Measurements from ENCODE around the gene MYLK.

MYLK gene

DNA sequence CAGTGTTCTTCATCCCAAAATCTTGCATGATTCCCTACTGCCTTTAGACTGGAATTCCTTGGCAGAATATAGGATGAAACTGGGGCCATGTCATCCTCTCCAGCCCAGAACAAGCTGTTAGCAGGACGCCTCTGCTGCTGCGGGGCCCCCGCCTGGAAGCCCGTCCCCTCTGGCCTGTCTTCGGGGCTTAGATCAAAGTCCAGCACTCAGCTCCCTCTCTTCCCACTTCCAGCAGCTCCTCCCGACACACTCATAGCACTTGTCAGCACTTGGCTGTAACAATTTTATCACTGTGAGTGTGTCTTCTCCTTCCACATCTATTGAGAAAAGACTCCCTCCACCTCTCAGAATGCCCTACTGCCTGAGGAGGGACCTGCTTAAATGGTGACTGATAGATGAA is 187.3 kb downstream of the MYLK start:
- no peak for DNase-seq (ENCODE audit: low read depth)

DNA sequence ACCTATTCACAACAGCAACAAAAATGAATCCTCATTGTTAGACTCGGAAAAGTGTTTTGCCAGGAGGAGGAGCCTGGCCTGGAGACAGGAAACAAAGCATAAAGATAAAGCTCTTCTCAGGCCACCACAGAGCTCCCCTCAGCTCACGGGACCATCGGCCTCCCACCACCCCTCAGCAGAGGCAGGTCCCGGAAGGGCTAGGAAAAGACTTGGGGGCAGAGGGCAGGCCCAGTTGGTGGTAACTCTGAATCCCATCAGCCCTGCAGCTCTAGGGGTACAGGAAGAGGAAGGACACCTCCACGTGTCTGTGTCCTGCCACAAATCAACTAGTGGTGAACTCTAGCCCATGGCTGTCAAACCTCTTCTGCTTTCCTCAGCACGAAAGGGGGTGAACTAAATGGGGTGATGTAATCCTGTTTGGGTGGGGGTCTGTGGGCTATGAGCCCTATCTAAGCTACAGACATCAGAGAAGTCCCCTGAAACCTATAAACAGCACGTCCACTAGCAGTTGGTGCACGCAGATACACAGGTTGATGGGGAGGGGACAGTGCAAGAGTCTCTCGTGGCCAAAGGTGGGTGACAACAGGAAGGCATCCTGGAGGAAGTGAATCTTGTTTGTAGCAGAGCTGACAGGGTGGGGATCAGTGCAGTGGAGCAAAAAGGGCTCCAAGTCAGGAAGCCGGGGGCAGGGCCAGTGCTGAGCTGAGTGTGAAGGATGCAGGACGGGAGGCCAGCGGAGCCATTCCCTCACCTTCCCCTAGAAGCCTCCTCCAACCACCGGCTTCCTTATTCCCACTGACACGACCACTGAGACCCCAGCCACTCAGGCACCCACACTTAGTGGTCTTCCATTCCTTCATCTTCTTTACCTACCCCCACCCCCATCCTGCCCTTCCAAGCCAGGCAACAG is 188.1 kb downstream of the MYLK start:
- DNase-seq (ENCODE audit: low read depth) = no peak

DNA sequence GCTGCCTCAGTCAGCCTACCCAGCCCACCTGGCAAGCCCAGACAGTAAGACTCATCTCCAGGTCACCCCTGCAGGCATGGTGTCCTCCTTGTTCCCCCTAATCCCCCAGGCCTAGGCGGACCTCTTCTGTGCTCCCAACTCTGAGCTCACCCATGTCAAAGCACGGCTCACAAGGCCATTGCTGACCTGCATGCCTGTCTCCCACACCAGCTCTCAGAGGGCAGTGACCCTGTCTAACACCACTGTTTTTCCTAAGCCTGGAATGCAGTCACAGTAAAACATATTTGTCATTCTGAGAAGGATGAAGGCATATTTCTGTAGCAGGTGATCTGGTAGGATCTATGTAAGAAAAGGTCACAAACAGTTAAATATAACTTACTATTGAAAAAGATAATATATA is 189.0 kb downstream of the MYLK start:
- no peak for DNase-seq (ENCODE audit: low read depth)

DNA sequence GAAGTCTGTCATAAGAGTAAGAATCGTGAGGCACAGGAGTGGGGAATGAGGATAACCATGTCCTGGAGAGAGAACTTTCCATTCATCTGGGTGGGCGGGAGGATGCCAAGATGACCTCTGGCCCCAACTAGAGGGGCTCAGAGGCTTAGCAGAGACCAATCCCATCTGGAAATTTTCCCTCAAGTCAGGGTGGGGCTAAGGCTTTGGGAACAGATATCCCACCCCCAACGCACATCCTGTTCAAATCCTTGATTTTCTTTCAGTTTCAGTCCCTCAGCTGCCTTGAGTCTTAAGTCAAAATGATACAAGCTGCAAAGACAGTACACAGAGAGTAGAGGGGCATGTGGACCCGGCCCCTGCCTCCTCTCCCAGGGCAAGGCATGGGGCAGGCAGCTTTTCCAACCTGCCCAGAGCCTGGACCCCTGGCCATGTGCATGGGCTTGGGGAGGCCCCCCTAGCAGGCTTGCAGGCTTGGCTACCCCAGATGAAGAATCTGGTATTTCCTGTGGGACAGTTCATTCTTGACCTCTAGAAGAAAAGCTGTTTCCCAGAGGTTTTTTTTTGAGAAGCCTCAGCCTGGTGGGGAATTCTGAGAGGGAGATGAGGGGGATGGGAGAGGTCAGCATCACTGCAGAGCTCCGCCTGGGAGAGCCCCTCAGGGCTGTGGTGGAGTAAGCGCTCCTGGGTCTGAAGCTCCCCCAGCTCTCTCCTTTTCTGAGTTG is 189.6 kb downstream of the MYLK start:
- DNase-seq (ENCODE audit: low read depth) = no peak

DNA sequence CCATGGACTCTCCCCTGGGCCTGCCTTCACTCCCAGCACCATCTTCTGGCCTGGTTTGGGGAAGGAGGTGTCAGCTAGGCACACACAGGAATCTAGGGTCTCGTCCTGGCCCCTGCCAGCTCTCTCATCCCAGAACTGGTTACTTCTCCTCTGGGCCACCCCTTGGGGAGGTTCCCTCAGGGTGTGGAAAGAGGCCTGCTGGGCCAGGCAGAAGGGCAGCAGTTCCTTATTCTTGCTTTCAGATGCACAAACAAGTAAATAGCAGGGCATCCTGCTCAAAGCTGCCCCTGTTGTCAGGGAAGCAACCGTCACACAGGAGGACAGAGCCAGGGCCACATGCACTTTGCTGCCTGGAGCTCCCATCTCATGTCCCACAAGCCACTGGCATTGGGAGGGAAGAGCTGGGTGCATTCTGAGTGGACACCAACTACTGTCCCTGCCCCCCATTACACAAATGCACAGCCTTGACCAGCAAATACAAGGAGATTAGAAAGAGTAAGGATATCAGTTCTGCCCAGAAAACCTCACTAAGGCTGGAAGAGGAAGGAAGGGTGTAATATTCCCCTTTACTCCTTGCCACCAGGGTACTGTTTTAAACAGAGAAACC is 190.4 kb downstream of the MYLK start:
- no peak for DNase-seq (ENCODE audit: low read depth)

DNA sequence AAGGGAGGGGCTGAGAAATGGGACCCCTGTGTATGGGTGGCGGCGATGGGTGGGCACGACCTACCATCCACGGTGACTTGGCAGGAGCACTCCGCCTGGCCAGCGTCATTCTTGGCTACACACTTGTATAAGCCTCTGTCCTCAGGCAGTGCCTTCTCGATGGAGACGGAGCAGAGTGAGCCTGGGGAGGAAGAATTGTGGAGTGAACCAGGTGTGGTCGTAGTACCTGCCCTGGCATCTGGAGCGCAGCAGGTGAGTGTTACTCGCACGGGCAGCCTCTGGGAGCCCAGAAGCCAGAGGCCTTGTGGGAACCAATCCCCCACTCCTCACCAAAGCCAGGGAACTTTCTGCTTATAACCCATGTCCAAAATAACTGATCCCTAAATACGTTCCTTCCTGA is 191.5 kb downstream of the MYLK start:
- DNase-seq (ENCODE audit: low read depth) = no peak

DNA sequence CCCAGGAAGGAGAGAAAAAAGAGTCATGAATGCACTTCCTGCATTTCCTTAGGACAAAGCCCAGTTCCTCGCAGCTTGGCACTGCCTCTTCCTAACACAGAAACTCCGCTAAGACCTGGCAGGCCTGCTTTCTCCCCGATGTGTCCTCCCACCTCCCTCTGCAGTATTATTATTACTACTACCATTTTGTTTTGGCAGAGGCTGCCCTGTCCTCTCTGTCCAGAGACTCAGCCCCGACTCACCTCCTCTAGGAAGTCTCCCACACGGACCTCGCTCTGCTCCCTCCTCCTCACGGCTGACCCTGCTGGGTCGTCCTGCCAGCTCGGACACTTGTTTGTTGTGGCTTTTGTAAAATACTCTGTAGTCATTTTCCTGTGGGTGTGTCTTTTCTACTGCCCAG is 192.1 kb downstream of the MYLK start:
- DNase-seq (ENCODE audit: low read depth) = no peak

DNA sequence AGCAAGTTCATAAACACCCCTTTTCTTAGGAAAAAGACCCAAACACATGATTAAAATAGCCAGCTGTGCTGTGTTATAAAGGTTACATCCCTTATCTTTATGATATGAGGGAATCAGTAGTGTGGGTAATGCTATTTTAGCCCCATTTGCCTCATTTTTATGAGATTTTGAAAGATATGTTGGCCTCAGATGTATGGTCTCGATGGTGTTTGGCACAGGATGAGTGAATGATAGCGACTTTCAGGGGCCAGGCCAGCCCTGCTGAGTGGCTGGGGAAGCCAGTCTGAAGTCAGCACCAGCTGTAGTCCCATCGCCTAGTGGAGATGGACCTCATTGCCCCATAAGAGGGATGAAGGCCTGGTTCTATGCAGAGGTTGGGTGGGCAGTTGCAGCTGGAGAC is 194.3 kb downstream of the MYLK start:
- DNase-seq (ENCODE audit: low read depth) = no peak

DNA sequence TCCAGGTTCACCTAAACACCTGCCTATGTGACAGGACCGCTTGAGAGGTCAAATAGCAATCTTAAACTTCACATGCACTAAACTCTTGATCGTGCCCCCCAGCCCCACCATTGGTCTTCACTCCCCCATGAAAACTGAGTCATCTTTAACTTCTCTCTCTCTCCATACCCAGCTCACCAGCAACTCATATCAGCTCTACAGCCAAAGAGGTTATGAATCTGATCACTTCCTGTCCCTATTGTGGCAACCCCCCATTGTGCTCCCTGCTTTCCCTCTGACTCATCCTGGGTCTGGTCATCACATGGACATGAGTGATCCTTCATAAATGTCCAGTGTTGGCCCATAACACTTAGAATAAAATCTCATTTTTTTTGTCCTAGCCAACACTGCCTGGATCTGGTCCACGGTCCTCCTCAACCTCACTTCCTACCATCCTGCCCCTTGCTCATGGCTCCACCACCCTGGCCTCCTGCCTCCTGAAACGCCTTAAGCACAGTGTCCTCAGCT is 195.8 kb downstream of the MYLK start:
- DNase-seq (ENCODE audit: low read depth) = no peak

DNA sequence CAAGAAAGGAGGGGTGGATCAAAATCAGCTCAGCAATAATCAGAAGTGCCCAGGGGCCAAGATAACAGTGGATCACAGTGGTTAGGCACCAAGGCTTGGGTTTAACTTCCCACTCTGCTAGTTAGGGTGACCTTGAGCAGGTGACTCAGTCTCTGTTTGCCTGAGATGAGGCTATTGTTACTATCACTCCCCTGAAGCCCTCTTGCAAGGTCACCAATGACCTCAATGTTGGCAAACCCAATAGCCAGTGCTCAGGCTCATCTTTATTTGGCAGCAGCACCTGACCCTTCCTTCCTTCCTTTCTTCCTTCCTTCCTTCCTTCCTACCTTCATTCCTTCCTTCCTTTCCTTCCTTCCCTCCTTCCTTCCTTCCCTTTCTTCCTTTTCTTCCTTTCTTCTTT is 196.8 kb downstream of the MYLK start:
- no peak for DNase-seq (ENCODE audit: low read depth)

DNA sequence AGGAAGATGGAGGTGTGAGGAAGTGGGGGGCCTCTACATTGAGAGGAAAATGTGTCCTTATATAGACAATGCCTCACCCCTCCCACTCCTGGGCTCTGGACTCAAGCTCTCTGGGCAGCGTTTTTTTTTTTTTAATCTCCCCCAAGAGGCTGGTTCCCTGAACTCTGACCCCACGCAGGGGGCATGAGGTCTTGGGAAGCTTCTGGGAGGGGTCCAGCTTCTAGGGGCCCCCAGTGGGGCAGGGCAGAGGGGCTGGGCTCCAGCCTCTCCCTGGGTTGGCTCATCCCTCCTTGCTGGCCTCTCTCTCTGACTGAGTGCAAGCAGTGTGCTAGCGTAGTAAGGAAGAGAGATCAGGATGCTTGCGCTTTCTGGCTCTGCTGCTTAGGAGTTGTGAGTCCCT is 197.9 kb downstream of the MYLK start:
- DNase-seq (ENCODE audit: low read depth) = no peak

DNA sequence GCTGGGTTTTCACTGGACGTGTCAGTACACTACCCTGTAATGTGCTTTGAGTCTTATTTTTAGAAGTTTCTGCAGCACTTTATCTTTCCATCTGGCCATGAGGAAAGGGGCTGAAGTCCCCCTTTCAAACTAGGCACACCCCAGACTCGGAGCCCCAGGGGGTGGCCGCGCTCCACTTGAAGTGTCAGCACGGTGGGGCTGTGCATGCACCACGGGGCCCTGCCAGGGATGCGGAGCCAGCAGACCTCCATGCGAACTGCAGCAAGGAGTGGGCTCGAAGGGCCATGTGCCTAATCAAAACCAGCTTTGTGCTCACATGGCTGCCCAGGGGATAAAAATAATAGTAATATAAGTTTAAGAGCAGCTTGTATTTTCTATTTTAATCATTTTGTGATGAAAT is 198.4 kb downstream of the MYLK start:
- no peak for DNase-seq (ENCODE audit: low read depth)

DNA sequence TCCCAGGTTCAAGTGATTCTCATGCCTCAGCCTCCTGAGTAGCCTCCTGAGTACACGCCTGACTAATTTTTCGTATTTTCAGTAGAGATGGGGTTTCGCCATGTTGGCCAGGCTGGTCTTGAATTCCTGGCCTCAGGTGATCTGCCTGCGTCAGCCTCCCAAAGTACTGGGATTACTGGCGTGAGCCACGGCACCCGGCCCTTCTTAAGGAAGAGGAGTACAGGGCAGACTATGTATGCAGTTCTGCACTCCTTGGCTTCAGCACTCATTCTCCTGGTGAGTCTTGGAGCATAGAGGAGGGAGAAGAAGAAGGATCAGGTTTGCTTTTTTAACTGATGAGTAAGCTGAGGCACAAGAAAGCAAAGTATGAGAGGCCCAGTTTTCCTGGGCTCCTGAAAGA is 199.5 kb downstream of the MYLK start:
- no peak for DNase-seq (ENCODE audit: low read depth)

DNA sequence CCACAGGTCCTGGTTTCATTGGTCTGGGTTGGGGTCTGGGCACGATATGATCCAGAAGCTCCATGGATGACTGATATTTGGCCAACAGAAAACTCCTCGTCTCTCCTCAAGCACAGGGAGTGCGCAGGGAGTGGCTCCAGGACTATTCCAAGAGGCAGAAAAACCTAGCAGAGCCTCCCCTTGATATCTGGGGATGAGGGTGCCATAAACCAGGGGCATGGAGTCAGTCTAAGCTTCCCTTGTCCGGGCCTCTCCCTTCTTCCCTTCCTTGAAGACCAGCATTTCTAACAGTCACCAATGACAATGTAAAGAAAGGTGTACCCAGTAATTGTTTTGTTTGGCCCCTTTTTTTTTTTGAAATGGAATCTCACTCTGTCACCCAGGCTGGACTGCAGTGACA is 199.9 kb downstream of the MYLK start:
- DNase-seq (ENCODE audit: low read depth) = no peak

DNA sequence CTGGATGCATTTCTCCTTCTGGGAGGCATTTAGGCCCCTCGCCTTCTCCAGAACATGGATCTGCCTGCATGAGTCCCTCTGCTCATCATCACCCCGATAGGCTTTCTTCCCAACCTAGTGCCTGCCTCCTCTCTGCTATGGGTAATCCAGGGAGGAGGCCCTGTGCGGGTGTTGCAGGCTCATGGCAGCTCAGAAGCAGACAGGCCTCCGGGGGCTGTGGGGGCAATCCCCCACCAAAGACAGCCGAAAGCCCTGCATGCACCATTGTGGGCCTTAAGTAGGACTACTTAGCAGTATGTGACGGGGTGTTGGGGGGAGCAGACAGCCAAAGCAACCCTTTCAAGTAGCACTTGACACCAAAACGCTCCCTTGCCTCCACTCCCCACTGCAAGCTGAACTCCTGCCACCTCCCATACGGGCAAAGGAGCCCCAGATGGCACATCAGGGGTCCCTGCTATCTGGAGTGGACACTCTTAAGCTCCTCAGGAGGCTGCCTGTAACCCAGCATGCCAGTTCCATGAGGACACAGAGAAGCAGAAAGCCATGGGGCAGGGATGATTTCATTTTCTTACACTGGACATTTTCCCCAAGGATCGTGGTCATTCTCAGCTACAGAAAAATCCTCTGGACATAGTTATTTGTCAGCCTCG is 200.5 kb downstream of the MYLK start:
- DNase-seq (ENCODE audit: low read depth) = no peak

DNA sequence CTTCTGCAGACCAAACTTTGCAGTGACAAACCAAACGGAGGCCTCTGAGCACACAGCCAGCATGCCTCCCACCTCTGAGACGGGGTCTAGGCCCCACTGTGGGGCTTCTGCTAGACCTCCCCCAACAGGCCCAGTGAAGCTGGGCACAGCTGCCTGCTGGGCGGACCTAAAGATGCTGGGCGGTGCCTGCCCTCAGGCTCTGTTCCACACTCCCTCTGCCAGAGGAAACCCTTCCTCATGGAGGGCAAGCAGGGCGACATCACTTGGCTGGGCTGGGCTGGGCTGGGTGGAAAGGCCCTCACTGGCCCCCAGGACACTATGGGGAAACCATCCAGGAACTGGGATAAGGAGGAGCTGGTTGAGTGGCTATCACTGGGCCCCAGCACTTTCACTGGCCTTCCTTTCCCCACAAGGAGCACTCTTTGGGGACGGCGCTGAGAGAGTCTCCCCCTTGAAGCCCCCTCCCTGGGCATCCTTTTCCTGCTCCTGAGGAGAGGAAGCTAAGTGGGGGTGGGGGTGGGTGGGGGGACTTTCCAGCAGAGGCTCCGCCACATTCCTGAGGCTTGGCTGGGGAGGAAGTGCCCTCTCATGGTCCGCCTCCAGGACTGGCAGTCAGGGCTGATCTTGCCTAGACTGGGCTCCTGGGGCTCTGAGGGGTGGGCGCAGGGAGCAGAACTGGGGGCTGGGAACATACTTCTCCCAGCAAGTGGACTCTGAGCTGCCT is 201.2 kb downstream of the MYLK start:
- no peak for DNase-seq (ENCODE audit: low read depth)

DNA sequence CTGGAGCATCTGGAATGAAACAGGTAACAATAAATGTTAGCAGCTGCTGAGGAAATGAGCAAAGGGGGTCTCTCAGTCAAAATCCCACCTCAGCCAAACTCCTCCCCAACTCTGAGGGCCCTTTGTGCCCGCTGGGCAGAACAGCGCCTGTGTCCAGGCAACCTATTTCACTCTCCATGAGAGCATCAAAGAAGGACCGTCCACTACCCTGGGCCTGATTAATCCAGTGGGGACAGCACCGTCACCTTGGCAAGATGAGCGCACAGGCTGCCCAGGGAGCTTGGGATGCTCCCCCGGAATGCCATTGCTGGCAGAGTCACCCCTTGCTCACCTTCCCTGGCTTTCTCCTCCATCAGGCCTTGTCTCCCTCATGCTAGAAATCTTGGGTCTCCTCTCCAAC is 201.8 kb downstream of the MYLK start:
- no peak for DNase-seq (ENCODE audit: low read depth)

DNA sequence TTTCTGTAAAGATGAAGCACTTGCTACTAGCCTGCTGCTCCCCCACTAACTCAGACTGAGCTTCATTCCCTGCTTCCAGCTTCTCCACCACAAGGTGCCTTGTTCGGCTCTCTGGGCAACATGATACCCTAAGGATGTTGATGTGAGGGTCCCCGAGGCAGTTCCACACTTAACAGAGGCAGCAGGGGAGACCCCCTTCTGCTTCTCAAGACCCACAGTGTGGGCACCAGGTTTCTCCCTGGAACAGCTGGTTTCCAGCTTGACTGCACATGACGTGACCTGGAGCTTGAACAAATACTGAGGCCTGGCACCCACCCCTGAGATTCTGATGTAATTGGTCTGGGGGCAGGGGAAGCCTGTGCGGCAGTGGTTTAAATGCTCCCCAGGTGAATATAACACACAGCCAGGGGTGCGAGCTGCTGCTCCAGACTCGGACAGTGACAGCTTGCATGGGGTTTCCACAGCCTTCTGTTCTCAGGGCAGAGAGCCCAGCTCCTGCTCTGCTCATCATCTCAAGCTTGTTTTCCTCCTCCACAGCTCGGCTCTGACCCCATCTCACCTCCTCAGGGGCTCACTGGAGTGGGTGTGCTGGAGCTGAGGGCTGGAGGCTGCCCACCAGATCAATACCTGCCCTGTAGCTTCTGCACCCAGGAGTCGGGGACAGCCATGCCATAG is 204.3 kb downstream of the MYLK start:
- no peak for DNase-seq (ENCODE audit: low read depth)

DNA sequence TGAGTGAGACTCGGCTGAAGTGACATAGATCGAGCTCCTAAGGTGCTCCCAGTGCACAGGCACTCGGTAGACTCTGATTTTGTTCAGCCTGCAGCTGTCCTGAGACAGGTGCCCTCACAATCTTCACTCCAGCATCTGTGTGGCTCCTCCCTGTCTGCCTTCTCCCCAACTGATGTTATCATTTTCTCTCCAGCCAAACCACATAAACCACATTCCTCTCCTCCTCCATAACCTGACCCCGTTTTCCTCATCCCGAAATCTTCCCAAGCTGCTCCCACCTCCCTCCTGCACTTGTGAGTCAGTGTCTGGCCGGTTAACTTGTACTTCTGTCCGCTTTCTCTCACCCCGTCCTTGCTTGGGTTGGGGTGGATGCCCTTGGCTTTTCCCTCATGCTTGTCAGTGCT is 206.0 kb downstream of the MYLK start:
- no peak for DNase-seq (ENCODE audit: low read depth)

DNA sequence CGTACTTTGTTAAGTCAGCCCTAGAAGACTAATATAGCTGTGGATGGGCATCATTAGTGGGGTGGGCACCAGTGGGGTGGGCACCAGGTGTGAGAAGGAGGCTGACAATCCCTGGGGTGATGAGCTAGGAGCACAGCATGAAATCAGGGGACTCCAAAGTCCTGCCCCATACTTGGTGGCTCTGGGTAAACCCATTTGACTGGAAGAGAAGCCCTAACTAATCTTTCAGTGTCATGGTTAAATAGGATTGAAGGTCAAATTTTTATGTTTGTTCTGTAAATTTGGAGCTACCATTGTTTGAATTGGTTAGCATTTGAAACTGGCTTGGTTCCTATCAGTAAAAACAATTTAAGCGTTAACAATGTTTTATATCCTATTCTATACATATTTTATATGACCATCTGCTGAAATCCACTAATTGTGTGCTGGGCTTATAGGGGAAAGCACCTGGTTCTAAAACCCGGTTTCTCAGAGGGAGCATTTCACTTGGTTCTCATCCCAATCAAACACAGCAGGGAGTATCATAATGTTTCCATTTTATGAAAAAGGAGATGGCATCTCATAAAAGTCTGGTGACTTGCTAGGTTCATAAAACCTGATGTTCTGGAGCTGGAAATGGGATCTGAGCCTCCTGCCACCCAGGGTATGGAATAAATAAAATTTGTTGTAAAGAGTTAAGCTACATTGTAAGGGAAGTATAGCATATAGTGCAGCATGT is 211.5 kb downstream of the MYLK start:
- DNase-seq (ENCODE audit: low read depth) = no peak

DNA sequence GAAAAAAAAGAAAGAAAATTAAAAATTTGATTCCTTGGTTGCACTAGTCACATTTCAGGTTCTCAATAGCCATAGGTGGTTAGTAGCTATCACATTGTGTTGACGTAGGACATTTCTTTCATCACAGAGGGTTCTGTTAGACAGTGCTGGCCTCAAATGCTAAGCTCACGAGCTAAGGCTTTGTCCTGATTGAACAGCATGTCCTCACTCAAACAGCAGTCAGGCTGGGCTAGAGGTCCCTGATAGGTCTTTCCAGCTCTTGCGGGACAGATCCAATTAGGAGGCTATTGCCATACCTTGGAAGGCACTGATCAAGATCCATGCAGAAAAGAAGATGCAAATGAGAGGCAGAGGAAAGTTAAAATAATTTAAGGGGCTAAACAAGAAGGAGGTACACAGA is 213.4 kb downstream of the MYLK start:
- DNase-seq (ENCODE audit: low read depth) = no peak
